GM19438 (cell line): Measurements from ENCODE around the gene RSL1D1.
"Not testable (repeated sequence)": the region's sequence is repeated elsewhere in the genome, so short reads cannot be mapped to it uniquely, and the experiment has no call there.

ENCODE experiments used
- ATAC-seq: cut with Tn5 transposase; IDR thresholded peaks from one replicate; pipeline ENCODE4 v1.9.1; 2021; ENCODE audit warnings: low read depth; ENCODE audit not compliant: unreplicated experiment

Gene RSL1D1

DNA sequence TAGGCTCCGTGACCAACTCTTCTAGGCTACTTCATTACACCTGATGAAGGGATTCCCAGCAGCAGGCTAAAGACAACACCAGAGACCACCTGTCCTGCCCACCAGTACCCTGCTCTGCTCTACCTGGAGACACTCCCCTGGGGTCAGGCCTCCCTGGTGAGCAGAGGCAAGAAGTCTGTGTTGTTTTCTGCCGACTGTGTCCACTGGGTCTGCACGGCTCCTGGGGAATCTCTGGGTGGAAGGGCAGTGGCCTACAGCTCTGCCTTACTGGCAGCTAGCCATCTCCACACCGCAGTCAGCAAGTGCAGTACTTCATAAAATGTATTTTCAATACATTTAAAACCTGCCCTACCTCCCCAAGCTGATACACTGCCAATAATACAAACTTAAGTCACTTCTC is 6.8 kb downstream of the RSL1D1 start:
- no peak for ATAC-seq

DNA sequence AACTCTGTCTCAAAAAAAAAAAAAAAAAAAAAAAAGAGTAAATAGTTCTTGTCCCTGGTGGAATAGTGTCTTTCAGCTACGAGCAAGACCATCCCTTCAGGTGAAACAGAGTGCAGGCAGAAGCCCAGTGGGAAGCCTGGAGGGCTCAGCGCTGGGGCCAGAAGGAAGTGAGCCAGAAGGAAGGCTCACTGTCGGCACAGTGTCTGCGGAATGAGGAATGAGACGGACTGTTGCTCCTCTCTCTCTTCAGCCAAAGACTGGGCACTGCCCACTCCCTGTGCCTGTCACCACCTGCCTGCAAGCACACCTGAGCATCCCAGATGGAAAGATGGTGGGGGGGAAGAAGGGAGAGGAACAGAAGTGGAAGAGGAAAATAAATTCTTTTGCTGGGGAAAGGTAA is 7.5 kb downstream of the RSL1D1 start:
- no peak for ATAC-seq

DNA sequence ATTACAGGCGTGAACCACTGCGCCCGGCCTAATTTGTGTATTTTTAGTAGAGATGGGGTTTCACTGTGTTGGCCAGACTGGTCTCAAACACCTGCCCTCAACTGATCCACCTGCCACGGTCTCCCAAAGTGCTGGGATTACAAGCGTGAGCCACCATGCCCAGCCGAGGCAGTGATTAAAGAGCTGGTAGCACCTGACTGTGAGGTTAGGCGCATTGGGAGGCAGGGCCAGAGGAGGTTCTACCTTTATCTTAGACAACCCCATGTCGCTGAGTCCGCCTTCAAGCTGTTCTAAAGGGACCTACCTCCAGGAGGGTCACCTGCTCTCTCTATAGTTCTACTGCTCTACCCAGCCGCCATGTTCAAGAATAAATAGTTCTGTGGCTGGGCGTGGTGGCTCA is 8.1 kb downstream of the RSL1D1 start:
- no peak for ATAC-seq

DNA sequence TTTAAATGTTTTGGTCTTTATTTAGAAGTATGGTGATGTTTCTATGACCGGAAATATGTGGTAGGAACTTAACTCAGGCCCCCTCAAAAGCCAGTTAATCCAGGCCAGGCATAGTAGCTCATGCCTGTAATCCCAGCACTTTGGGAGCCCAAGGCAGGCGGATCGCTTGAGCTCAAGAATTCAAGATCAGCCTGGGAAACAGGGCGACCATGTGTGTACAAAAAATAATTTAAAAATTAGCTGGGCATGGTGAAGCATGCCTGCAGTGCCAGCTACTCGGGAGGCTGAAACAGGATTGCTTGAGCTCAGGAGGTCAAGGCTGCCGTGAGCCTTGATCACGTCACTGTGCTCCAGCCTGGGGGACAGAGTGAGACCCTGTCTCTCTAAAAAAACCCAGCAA is 10.3 kb downstream of the RSL1D1 start:
- no peak for ATAC-seq

DNA sequence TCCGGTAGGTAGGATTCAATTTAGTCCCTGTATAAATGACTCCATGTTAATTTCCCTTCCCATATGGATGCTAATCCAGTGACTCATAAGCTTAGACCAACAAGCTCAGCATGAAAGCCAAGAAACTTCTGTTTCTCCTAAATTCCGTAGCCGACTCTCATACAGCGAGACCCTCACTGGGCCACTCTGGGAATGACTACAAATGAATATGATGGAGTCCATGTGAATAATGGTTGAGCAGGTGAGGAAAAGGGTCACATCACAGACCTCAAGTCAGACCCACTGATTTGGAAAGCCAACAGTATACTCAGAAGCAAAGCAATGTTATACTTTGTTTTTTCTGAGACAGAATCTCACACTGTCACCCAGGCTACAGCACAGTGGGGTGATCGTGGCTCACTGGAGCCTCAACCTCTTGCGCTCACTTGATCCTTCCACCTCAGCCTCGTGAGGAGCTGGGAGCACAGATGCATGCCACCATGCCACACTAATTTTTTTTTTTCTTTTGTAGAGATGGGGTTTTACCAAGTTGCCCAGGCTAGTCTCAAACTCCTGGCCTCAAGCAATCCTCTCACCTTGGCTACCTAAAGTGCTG is 14.6 kb downstream of the RSL1D1 start:
- ATAC-seq, result no peak

DNA sequence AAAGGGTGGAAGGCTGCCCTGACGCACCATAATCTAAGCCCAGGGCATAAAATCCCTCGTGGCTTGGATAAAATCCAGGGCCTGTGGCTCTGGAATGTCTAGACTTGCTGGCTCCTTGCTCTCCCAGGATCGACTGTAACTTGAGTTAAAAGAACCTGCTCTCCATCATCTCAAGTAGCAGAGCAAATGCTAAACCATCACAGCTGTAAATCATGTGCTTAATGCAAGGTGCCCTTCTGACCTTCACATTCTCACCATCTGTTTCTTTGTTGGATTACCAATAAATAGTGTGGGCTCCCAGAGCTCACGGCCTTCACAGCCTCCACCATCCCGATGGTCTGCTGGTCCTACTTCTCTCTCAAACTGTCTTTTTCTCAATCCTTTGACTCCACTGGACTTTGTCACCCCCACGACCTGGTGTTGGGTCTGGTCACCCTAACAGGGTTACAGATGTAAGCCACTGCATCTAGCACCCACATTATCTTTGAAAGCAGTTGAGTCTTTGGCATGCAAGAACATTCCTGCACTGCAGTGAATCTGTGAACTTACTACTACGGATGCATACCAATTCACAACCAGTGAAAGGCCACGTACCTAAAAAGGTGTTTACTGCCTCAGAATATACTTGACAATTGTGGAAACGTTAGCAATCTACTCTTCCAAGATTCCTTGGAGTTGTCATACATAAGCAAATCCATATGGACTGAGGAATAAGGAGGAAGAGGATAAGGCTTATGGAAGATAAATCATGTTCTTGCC is 15.3 kb downstream of the RSL1D1 start:
- no peak for ATAC-seq

DNA sequence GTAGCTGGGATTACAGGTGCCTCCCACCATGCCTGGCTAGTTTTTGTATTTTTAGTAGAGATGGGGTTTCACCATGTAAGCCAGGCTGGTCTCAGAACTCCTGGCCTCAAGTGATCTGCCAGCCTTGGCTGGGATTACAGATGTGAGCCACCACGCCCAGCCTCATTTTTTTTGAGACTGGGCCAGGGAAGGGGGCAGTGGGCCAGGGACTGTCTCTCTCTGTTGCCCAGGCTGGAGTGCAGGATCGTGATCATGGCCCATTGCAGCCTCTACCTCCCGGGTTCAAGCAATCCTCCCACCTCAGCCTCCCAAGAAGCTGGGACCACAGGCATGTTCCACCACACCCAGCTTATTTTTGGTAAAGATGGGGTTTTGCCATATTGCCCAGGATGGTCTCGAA is 16.0 kb downstream of the RSL1D1 start:
- no peak for ATAC-seq

DNA sequence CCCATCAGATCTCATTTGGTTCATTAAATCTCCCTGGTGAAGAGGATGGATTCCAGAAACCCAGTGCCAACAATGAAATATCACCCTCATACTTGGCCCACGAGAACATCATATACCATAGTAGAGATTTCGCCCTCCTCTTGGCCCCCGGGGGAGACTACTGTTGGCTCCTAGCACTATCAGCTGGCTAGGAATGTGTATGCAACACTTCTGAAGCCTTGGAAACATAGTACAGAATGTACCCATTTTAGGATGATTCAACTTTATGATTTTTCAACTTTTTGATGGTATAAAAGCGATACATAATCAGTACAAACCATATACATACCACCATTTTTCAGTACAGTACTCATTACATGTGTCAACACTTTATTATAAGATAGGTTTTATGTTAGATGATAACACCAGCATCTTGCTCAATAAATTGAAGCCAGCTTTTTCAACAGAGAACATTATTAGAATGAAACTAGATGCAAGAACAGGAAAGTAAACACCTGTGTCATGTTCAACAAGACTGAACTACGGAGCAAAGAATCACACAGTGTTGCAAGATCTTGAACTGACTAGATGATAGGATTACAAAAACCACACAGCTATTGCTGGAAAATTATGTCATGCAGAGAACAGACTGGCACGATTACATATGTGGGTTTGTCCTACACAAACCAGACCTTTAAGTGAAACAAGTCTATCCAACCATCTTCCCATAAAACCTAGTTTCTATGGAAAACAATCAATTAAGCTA is 17.2 kb downstream of the RSL1D1 start:
- ATAC-seq, result no peak

DNA sequence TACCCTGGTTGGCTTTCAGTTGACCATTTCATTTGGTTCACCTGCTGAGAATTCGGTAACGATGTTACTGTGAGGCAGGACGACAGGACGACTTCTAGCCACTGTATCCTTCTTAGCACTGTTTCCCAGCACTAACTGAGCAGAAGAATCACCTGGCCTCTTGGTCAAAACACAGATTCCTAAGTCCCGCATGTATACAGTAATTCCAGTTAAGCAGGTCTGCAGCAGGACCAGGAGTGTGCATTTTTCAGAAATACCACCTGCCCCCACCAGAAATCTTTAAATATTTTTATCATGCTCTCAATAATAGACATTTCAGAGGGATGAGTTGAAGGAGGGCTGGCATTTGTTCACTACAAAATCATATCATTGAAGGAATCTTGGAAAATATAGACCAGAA is 22.6 kb downstream of the RSL1D1 start:
- ATAC-seq, result no peak

DNA sequence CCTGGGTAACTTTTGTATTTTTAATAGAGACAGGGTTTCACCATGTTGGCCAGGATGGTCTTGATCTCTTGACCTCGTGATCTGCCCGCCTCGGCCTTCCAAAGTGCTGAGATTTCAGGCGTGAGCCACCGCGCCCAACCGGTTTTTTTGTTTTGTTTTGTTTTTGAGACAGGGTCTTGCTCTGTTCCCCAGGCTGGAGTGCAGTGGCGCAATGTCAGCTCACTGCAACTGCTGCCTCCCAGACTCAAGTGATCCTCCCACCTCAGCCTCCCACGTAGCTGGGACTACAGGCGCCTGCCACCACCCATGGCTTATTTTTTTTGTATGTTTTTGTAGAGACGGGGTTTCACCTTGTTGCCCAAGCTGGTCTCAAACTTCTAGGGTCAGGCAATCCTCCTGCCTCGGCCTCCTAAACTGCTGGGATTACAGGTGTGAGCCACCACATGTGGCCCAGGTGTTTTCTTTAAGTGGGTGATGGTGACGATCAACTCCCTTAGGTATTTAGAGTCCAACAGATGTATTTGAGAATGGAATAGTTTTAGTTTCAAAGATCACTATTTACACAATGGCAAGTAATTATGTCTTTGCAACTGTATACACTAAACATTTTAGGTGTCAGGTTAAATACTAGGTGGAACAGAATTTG is 25.7 kb downstream of the RSL1D1 start:
- ATAC-seq, result not testable (repeated sequence)

DNA sequence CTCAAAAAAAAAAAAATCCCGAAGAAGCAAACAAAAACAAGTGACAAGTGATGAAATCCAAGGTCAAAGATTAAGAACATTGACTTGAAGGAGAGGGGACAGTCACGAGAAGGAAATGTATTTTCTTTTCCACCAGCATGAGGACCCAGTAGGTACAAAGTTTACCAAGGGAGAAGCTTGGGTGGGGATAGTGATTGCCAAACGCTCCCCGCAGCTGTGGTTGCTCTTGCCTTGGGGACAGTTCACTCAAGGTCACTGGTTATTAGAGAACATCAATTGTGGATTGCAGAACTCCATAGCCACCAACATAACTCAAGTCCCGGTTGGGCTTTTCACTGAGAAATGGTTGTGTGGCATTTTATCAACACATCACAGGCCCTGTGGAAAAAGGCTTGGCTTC is 27.0 kb downstream of the RSL1D1 start:
- no peak for ATAC-seq

DNA sequence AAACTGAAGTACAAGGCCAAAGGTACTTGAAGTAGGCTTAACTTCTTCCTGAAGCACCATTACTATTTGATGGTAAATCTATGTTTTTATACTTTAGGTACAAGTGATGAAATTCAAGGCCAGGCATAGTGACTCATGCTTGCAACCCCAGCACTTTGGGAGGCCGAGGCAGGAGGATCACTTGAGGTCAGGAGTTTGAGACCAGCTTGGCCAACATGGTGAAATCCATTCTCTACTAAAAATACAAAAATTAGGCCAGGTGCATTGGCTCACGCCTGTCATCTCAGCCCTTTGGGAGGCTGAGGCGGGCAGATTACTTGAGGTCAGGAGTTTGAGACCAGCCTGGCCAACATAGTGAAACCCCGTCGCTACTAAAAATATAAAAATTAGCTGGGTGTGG is 27.7 kb downstream of the RSL1D1 start:
- ATAC-seq, result not testable (repeated sequence)

DNA sequence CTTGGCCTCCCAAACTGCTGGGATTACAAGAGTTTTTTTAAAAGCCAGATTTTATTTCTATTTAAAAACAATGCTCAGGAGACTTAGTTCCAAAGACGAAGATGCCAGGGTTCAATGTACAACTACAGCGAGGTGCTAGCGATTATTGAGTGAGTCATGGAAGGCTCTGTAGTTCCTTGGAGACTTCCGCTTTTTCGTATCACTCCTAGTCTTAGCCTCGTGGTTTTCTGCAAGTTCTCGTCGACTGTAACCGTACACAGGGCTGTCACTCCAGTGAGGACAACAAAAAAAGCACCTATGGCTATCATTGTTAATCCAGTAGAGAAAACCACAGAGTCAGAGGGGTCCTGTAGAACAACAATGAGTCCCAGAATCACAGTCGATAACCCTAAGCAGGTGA is 31.5 kb downstream of the RSL1D1 start:
- ATAC-seq, result no peak

DNA sequence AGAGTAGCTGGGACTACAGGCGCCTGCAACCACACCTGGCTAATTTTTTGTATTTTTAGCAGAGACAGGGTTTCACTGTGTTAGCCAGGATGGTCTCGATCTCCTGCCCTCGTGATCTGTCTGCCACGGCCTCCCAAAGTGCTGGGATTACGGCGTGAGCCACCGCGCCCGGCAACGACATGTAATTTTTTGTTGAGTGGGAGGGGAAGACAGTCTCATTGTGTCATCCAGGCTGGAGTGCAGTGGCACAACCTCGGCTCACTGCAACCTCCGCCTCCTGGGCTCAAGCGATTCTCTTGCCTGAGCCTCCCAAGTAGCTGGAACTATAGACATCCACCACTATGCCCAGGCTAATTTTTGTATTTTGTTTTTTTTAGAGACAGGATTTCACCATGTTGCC is 32.4 kb downstream of the RSL1D1 start:
- not testable (repeated sequence) for ATAC-seq

DNA sequence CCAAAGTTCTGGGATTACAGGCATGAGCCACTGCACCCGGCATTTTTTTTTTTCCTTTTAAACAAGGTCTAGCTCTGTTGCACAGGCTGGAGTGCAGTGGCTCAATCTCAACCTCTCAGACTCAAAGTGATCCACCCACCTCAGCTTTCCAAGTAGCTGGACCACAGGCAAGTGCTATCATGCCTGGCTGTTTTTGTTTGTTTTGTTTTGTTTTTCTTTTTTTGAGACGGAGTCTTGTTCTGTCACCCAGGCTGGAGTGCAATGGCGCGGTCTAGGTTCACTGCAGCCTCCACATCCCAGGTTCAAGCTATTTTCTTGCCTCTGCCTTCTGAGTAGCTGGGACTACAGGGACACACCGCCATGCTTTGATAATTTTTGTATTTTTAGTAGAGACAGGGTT is 35.2 kb downstream of the RSL1D1 start:
- no peak for ATAC-seq

DNA sequence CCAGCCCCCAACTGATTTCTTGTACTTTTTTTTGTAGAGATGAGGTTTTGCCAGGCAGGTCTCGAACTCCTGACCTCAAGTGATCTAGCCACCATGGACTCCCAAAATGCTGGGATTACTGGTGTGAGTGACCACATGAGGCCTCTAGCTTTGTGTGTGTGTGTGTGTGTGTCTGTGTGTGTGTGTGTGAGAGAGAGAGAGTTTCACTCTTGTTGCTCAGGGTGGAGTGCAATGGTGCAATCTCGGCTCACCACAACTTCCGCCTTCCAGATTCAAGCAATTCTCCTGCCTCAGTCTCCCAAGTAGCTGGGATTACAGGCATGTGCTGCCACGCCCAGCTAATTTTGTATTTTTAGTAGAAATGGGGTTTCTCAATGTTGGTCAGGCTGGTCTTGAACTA is 36.5 kb downstream of the RSL1D1 start:
- ATAC-seq, result not testable (repeated sequence)

DNA sequence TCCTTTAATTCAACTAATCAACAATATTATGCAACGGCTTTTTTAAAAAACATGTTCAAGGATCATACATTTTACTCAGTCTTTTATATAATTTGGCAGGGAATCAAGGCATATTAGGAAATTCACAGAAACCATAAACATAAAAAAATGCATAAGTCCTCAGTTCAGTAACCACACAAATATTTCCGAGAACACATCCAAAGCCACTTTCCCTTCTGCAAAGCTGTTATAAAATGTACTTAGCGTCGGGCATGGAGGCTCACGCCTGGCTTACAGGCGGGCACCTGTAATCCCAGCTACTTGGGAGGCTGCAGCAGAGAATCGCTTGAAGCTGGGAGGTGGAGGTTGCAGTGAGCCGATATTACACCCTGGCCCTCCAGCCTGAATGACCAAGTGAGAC is 44.6 kb downstream of the RSL1D1 start:
- no peak for ATAC-seq

DNA sequence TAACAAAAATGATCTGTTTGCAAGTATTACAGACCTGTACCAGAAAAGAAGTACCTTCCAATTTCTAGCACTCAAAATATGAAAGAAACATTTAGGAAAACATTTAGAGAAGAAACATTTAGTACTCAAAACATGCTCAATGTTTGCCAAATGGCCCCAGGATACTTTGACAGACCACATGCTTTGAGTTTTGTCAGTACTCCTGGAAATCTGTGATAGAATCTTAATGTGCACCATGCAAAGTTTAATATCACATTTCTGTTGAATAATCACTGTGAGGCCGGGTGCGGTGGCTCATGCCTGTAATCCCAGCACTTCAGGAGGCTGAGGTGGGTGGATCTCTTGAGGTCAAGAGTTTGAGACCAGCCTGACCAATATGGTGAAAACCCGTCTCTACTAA is 45.8 kb downstream of the RSL1D1 start:
- ATAC-seq, result no peak

DNA sequence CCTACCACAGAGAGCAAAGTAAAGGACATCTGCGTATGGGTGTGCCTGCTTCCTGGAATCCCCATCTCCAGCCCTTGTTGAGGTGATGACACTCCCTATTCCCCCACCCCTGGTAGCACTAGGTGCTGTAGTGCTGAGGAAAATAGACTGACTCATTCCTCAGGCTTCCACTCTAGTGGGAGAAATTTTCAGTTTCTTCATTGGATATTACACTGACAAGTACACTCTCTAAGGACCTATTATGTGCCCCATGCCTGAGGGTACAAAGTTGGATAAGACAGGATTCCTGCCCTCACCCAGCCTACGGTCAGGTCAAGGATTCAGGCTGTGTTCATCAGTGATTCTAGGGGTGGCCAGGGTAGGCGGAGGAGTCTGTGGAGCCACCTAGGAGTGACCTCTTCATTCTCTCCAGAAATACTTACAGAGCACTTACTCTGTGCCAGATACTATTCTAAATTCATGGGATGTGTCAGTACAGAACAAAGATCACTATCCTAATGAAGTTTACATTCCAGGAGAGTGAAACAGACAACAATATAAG is 49.8 kb downstream of the RSL1D1 start:
- no peak for ATAC-seq

DNA sequence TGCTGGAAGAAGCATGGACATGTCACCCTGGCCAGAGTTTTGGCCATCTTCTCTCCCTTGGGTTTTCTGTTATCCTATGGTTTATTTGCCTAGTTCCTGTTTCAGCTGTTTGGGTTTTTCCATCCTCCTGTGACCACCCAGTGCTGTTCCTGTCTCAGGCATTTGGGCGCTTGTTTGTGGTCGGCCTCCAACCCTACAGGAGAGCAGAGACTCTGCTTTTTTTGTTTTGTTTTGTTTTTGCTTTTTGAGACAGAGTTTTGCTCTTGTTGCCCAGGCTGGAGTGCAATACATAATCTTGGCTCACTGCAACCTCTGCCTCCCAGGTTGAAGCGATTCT is 51.0 kb downstream of the RSL1D1 start:
- ATAC-seq, result no peak
